ENCODE measurements around the gene FYCO1. TPM values are rescaled to one million over a fixed set of nuclear protein-coding genes. Genes with fewer than 3 reads are reported as not detected.
A peak's percentile ranks its signal among the peaks of the same experiment; 100 is the strongest.

FYCO1 gene
- total and polyA plus RNA-seq, 10 of the 15 experiments (the other 5 are each of a cell fraction or from before 2014, with no cell fraction given), result 1.5 to 8.4 (median 6.5) TPM

- no peak for TF ChIP-seq CUX1 (IDR thresholded peaks at IDR 0.05; ENCODE audit: insufficient replicate concordance, low read depth, low read length)
- no peak for TF ChIP-seq DPF2 (IDR thresholded peaks at IDR 0.05)
- no peak for TF ChIP-seq JUND (IDR thresholded peaks at IDR 0.05; ENCODE audit: low read depth, low read length)
- TF ChIP-seq PML (IDR thresholded peaks at IDR 0.05; ENCODE audit: low read length), result no peak; the same call in 1 of the 2 replicates
- no peak for TF ChIP-seq JUNB (IDR thresholded peaks at IDR 0.05)
- no peak for TF ChIP-seq MEF2A (IDR thresholded peaks at IDR 0.05; ENCODE audit: insufficient read depth, low read depth, low read length)
- no peak for TF ChIP-seq ZBTB33 (IDR thresholded peaks at IDR 0.05)
- TF ChIP-seq ZBTB40 (IDR thresholded peaks at IDR 0.05; ENCODE audit: borderline replicate concordance), result no peak
- no peak for TF ChIP-seq USF2 (IDR thresholded peaks at IDR 0.05; ENCODE audit: borderline replicate concordance, low read depth, low read length)
- 0 out of 2 replicates have a peak, but pooled peaks have one; percentile 29 for TF ChIP-seq CBFB (IDR thresholded peaks at IDR 0.05; ENCODE audit: low read depth)
- no peak for TF ChIP-seq TCF3 (IDR thresholded peaks at IDR 0.05; ENCODE audit: borderline replicate concordance, insufficient read depth, low read depth, low read length)
- TF ChIP-seq SIX5 (IDR thresholded peaks at IDR 0.05; ENCODE audit: low read depth, low read length, severe bottlenecking), result no peak
- no peak for TF ChIP-seq ELK1 (IDR thresholded peaks at IDR 0.05; ENCODE audit: low read depth, low read length)
- TF ChIP-seq FOXM1 (IDR thresholded peaks at IDR 0.05; ENCODE audit: low read depth, low read length), result no peak
These were observed 997 bp downstream of the FYCO1 start (continued) for GRCh38 chr3:45994419-45995235.

Measured in GM12878 (cell line).